Neural progenitor cell (in vitro differentiated cells): ENCODE results near the gene CEP170B. TPM values are rescaled to one million over a fixed set of nuclear protein-coding genes. Genes with fewer than 3 reads are reported as not detected.

Experiments used
- DNase-seq: peaks from one replicate; pipeline ENCODE4 v3.0.0-alpha.2; 2016; ENCODE audit warnings: low spot score
- H2AFZ ChIP-seq: fragments of 200-600 bp; sonication (generic); replicated peaks from 2 replicates; pipeline ENCODE4 v1.6.1; 2016; ENCODE audit warnings: antibody characterized with exemption
- H3F3A ChIP-seq: fragments of 200-600 bp; sonication (generic); 2 replicates; pipeline ENCODE4 v1.6.1; 2016; ENCODE audit warnings: antibody characterized with exemption, low read depth
- H3K27ac ChIP-seq: fragments of 200-600 bp; sonication (generic); 2 replicates; pipeline ENCODE4 v1.5.1; 2016; ENCODE audit warnings: mild to moderate bottlenecking
- H3K27me3 ChIP-seq: fragments of 200-600 bp; sonication (generic); 2 replicates; pipeline ENCODE4 v1.6.1; 2016; ENCODE audit warnings: mild to moderate bottlenecking, moderate library complexity
- H3K36me3 ChIP-seq: fragments of 200-600 bp; sonication (generic); 2 replicates; pipeline ENCODE4 v1.5.1; 2016
- H3K4me1 ChIP-seq: fragments of 200-600 bp; sonication (generic); 2 replicates; pipeline ENCODE4 v1.6.1; 2016; ENCODE audit warnings: mixed run types
- H3K4me2 ChIP-seq: fragments of 200-600 bp; sonication (generic); 2 replicates; pipeline ENCODE4 v1.6.1; 2016
- H3K4me3 ChIP-seq: fragments of 200-600 bp; sonication (generic); 2 replicates; pipeline ENCODE4 v1.5.1; 2016
- H3K79me2 ChIP-seq: fragments of 200-600 bp; sonication (generic); 2 replicates; pipeline ENCODE4 v1.6.1; 2016; ENCODE audit warnings: low read depth
- H3K9ac ChIP-seq: fragments of 200-600 bp; sonication (generic); 2 replicates; pipeline ENCODE4 v1.6.1; 2016
- H3K9me3 ChIP-seq: fragments of 200-600 bp; sonication (generic); 2 replicates; pipeline ENCODE4 v1.5.1; 2016; ENCODE audit warnings: low read depth
- H4K20me1 ChIP-seq: fragments of 200-600 bp; sonication (generic); 2 replicates; pipeline ENCODE4 v1.6.1; 2016; ENCODE audit warnings: low read depth
- H3K27ac Mint-ChIP-seq: 3 replicates; pipeline ENCODE4 v1.8.0; 2021; ENCODE audit warnings: mixed read lengths
- H3K27me3 Mint-ChIP-seq: 2 replicates; pipeline ENCODE4 v1.8.0; 2022; ENCODE audit warnings: low read depth, mild to moderate bottlenecking, inconsistent platforms, moderate library complexity, mixed read lengths; ENCODE audit not compliant: insufficient read depth
- H3K36me3 Mint-ChIP-seq: 3 replicates; pipeline ENCODE4 v1.8.0; 2021; ENCODE audit warnings: mixed read lengths
- H3K4me1 Mint-ChIP-seq: 3 replicates; pipeline ENCODE4 v1.8.0; 2021; ENCODE audit warnings: mixed read lengths
- H3K4me3 Mint-ChIP-seq: 3 replicates; pipeline ENCODE4 v1.8.0; 2021; ENCODE audit warnings: mild to moderate bottlenecking, moderate library complexity, mixed read lengths
- H3K9me3 Mint-ChIP-seq: 3 replicates; pipeline ENCODE4 v1.8.0; 2020; ENCODE audit warnings: mixed read lengths
- EZH2 ChIP-seq: fragments of 200-600 bp; sonication (generic); IDR thresholded peaks from 2 replicates; pipeline ENCODE4 v1.6.1; 2017; ENCODE audit warnings: antibody characterized with exemption, mild to moderate bottlenecking, moderate library complexity
- EZH2phosphoT487 ChIP-seq: fragments of 200-600 bp; sonication (generic); IDR thresholded peaks from 2 replicates; pipeline ENCODE4 v1.6.1; 2017; ENCODE audit warnings: antibody characterized with exemption
- total RNA-seq: library from RNA; depleted of rRNA; stranded (reverse); fragments of >200 nt; gene quantifications from 2 replicates; pipeline ENCODE4 v1.2.3, GENCODE V29; 2015; ENCODE audit warnings: low replicate concordance
- TF ChIP-seq, protein P1 (sequence below): fragments of 200-600 bp; sonication (generic); IDR thresholded peaks from 2 replicates; pipeline ENCODE4 v1.5.1; 2017; ENCODE audit warnings: antibody characterized with exemption, mild to moderate bottlenecking

Gene CEP170B
- total RNA-seq, 1 donor from 2014 or later: 3.0 TPM

DNA sequence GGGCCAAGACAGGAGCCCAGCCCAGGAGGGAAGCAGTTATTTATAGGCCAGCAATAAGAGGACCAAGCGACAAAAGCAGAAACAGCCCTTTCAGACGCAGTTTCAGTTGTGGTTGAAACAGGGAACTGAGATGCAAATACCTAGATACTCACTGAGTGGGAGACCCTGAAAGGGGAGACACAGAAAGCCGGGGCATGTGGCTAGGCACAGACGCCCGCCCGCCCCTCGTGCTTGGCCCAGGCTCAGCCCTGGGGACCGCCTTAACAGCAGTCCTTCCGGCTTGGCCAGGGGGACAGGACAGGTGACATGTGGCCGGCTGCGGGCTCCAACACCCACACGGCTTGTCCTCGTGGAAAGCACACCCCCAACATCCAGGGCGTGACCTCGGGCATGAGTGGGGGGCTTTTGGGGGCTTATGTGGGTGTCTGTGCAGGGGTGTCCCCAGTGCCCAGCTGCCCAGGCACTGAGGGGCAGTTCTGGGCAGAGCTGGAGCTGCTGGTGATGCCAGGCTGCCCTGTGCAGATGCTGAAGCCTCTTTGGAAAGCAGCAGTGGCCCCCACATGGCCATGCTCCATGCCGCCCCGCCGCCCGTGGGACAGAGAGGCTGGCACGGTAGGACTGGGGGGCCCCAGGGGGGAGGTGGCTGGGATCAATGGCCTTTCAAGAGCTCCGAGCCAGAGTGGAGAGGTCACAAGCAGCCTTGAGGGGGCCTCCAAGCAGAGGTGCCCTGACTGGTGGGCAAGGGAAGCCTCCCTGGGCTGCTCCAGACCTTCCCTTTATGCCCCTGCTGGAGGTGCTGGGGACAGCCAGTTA, 61.8 kb downstream of the CEP170B start:
- no peak overlapping the region for H3K4me3 Mint-ChIP-seq
- Histone ChIP-seq H3K79me2 (no peaks in the 10 kb centered on the region), H3K4me3 (no peak overlapping the region), H3K27ac (no peak overlapping the region), H3K9ac (no peak overlapping the region), H3K4me1 (no peaks in the 10 kb centered on the region), H3K36me3 (no peaks in the 10 kb centered on the region), H3F3A (no peaks in the 10 kb centered on the region), H3K27me3 (peaks cover 27% of the 10 kb centered on the region), H3K9me3 (no peaks in the 10 kb centered on the region), H3K4me2 (no peak overlapping the region), H2AFZ (no peak overlapping the region), H4K20me1 (no peaks in the 10 kb centered on the region)
- TF ChIP-seq EZH2 (no peak), EZH2phosphoT487 (no peak)
- TF ChIP-seq, protein P1, sequence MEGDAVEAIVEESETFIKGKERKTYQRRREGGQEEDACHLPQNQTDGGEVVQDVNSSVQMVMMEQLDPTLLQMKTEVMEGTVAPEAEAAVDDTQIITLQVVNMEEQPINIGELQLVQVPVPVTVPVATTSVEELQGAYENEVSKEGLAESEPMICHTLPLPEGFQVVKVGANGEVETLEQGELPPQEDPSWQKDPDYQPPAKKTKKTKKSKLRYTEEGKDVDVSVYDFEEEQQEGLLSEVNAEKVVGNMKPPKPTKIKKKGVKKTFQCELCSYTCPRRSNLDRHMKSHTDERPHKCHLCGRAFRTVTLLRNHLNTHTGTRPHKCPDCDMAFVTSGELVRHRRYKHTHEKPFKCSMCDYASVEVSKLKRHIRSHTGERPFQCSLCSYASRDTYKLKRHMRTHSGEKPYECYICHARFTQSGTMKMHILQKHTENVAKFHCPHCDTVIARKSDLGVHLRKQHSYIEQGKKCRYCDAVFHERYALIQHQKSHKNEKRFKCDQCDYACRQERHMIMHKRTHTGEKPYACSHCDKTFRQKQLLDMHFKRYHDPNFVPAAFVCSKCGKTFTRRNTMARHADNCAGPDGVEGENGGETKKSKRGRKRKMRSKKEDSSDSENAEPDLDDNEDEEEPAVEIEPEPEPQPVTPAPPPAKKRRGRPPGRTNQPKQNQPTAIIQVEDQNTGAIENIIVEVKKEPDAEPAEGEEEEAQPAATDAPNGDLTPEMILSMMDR: no peak
- DNase-seq: no peak
- peaks cover 12% of the 10 kb centered on the region for H3K27me3 Mint-ChIP-seq
- H3K9me3 Mint-ChIP-seq: no peaks in the 10 kb centered on the region
- no peak overlapping the region for H3K27ac Mint-ChIP-seq
- no peaks in the 10 kb centered on the region for H3K4me1 Mint-ChIP-seq
- no peaks in the 10 kb centered on the region for H3K36me3 Mint-ChIP-seq

- Histone ChIP-seq H3K4me3 (no peak overlapping the region), H3K9ac (no peak overlapping the region), H3F3A (peaks cover 3% of the 10 kb centered on the region), H3K27ac (no peak overlapping the region), H3K36me3 (no peaks in the 10 kb centered on the region), H3K27me3 (peaks cover 33% of the 10 kb centered on the region), H3K4me1 (peaks cover 5% of the 10 kb centered on the region), H2AFZ (no peak overlapping the region), H3K79me2 (no peaks in the 10 kb centered on the region), H3K4me2 (no peak overlapping the region), H4K20me1 (peaks cover 6% of the 10 kb centered on the region), H3K9me3 (no peaks in the 10 kb centered on the region)
- TF ChIP-seq EZH2phosphoT487: no peak
- TF ChIP-seq EZH2: no peak
- TF ChIP-seq, protein P1: no peak
- Mint-ChIP-seq H3K27ac (no peak overlapping the region), H3K36me3 (no peaks in the 10 kb centered on the region), H3K27me3 (peaks cover 17% of the 10 kb centered on the region), H3K9me3 (no peaks in the 10 kb centered on the region), H3K4me1 (no peaks in the 10 kb centered on the region), H3K4me3 (no peak overlapping the region)
- no peak for DNase-seq
Measured at GRCh38 chr14:104927432-104927816, 62.4 kb downstream of the CEP170B start.

DNA sequence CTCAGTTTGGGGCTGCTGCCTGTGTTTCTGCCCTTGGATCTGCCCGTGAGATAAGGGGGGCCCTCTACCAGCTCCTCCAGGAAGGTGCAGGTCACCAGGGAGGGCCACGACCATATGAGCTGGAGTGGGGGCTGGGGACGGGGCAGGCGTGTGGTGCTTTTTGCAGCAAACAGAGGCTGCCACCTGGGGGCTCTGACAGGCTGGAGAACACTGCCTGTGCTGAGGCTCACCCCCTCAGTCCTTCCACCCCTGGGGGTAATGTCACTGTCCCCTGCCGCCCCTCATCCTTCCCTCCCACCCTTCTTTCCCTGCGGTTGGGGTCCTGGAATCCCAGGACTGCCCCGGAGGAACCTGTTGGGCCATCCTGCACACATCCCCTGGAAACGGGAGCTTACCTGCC, 62.8 kb downstream of the CEP170B start:
- no peak for DNase-seq
- no peak overlapping the region for H3K27ac ChIP-seq
- H3K36me3 ChIP-seq: no peaks in the 10 kb centered on the region
- H3K27ac Mint-ChIP-seq: no peak overlapping the region
- peaks cover 10% of the 10 kb centered on the region for H4K20me1 ChIP-seq
- peaks cover 38% of the 10 kb centered on the region for H3K27me3 ChIP-seq
- peaks cover 17% of the 10 kb centered on the region for H3K27me3 Mint-ChIP-seq
- H3K9me3 ChIP-seq: no peaks in the 10 kb centered on the region
- no peak overlapping the region for H3K9ac ChIP-seq
- H3K4me3 Mint-ChIP-seq: no peak overlapping the region
- TF ChIP-seq EZH2: no peak
- no peak for TF ChIP-seq EZH2phosphoT487
- TF ChIP-seq, protein P1: no peak
- H3F3A ChIP-seq: peaks cover 7% of the 10 kb centered on the region
- H3K4me2 ChIP-seq: no peak overlapping the region
- no peaks in the 10 kb centered on the region for H3K36me3 Mint-ChIP-seq
- H3K79me2 ChIP-seq: no peaks in the 10 kb centered on the region
- no peak overlapping the region for H3K4me3 ChIP-seq
- no peaks in the 10 kb centered on the region for H3K4me1 Mint-ChIP-seq
- H3K9me3 Mint-ChIP-seq: no peaks in the 10 kb centered on the region
- peaks cover 10% of the 10 kb centered on the region for H3K4me1 ChIP-seq
- H2AFZ ChIP-seq: no peak overlapping the region
